Raji (cell line): ENCODE results near the gene CYP4F2.

ENCODE experiments used
- POLR2A ChIP-seq: IDR thresholded peaks from 2 replicates; pipeline ENCODE4 v1.6.1; 2011; ENCODE audit warnings: low read depth, low read length, control low read depth; ENCODE audit not compliant: insufficient read depth

CYP4F2 gene

GRCh38 chr19:15897738-15898276 is at the start of gene CYP4F2:
TSS of gene CYP4F2 (minus strand) at chr19:15898074. CDS start at chr19:15897611, 463 bp downstream.
- TF ChIP-seq POLR2A, result no peak

DNA sequence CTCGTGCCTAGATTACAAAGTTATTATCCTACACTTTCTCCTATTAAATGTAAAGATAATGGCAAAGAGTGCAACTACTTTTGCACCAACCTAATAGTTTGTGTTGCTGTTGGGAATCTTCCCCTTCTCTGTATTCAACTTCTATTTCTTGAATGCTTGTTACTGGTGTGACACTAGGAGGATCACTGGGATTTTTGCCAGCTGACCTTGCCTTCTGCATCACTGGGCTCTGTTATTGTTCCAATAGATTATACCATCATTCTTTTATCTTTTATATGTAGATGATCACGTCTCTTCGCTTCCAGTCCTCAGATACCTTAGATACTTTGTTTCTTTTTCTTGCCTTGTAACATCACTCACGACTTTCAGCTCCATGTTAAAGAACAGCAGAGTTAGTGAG is 47.4 kb upstream of the CYP4F2 start:
- no peak for TF ChIP-seq POLR2A

DNA sequence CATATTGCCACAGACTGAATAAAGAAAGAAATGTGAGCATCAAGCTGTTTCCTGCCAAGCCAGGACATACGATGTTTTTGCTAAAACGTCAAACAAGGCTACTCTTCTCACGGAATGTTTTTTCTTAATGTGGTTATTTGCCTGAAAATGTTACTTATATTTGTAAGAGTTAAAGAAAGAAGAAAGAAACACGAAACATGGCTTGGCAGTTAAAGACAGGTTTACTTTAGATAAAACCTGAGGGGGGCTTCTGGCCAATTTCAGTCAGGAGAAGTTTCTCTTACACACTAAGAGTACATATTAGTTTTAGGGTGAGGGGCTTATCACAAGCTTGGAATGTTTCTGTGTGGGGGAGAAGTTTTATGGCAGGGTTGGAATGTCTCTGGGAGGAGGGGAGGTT is 46.5 kb upstream of the CYP4F2 start:
- TF ChIP-seq POLR2A, result no peak

GRCh38 chr19:15937771-15938170 is 39.9 kb upstream of the CYP4F2 start:
- TF ChIP-seq POLR2A, result no peak

DNA sequence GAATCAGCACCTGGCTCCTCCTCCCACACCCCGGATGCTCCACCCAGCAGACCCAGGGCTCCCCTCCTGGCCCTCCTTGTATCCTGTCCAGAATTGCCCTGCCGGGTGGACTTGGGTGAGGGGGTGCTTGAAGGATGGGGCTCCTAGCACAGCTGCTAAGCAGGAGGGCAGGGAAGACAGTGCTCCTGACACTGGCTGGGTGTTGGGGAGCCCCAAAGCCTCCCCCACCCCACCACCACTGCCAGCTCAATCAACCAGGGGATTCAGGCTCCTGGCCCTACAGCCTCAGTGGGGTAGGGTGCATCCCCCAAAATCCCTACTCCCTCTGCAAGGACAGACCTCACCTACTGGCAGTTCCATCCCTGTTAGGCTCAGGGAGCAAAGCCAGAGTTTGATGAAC is 39.1 kb upstream of the CYP4F2 start:
- TF ChIP-seq POLR2A, result no peak

GRCh38 chr19:15936173-15936572 is 38.3 kb upstream of the CYP4F2 start:
- TF ChIP-seq POLR2A, result no peak

DNA sequence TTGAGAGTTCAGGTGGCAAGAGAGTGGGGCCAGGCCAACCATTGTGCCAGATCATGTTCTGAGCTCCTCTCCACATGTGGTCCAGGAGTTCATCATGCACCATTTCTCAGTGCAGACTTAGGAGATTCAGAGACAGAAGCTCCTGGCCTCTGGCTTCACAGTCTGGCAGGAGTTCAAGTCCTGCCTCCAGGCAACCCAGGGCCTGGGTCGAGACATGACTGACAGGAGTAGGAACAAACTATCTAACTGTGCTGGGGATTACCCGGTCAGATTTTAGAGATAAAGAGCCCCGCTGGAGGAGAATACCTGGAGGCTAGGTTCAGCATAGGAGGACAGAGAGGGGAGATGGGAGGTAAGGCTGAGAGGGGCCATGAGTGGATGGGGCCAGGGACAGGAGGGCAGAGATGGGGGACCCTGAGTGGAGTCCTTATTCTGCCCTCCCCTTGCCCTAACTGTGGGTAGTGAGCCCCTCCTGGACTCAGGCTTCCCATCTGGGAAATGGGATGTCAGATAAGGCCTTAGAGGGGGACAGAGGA is 37.4 kb upstream of the CYP4F2 start:
- no peak for TF ChIP-seq POLR2A

GRCh38 chr19:15934332-15935078 is 36.6 kb upstream of the CYP4F2 start, which contains the start of gene CYP4F11:
TSS of gene CYP4F11 (minus strand) at chr19:15934529. CDS start at chr19:15934408, 121 bp downstream.
- no peak for TF ChIP-seq POLR2A

- no peak for TF ChIP-seq POLR2A
Observed at GRCh38 chr19:15928321-15928720, 30.4 kb upstream of the CYP4F2 start.

- no peak for TF ChIP-seq POLR2A
Observed at GRCh38 chr19:15926484-15926883, 28.6 kb upstream of the CYP4F2 start.

GRCh38 chr19:15923702-15924101 is 25.8 kb upstream of the CYP4F2 start:
- no peak for TF ChIP-seq POLR2A

DNA sequence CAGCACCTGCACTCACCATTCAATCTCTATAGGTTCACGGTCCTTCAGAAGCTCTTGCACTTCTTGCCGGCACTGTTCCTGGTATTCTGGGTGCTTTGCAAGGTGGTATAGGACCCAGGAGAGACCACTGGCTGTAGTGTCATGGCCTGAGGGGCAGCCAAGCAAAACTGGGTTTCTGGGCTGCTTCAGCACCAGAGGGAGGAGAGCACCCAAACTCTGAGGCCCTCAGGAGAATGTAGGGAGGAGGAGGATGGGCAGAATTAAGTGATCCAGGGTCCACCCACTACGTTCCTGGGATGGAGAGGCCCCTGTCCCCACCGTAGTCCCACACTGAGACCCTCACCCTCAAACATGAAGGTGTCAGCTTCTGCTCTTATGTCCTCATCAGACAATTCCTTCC is 24.1 kb upstream of the CYP4F2 start:
- no peak for TF ChIP-seq POLR2A

DNA sequence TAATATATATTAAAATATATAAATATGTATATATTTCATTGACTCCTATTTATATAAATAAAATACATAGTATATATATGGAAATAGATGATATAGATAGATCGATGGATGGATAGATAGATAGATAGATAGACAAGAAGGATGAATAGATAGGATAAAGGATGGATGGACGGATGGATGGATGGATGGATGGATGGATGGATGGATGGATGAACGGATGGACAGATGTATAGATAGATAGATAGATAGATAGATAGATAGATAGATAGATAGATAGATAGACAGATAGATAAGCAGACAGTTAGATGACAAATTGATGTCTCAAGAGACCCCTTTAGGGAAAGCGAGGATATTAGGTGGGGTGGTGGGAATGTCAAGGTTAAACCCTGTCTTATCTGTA is 21.4 kb upstream of the CYP4F2 start:
- no peak for TF ChIP-seq POLR2A

GRCh38 chr19:15915109-15915508 is 17.2 kb upstream of the CYP4F2 start:
- TF ChIP-seq POLR2A, result no peak

GRCh38 chr19:15913830-15914229 is 16.0 kb upstream of the CYP4F2 start:
- TF ChIP-seq POLR2A, result no peak

- TF ChIP-seq POLR2A, result no peak
Observed at GRCh38 chr19:15913384-15913783, 15.5 kb upstream of the CYP4F2 start.

DNA sequence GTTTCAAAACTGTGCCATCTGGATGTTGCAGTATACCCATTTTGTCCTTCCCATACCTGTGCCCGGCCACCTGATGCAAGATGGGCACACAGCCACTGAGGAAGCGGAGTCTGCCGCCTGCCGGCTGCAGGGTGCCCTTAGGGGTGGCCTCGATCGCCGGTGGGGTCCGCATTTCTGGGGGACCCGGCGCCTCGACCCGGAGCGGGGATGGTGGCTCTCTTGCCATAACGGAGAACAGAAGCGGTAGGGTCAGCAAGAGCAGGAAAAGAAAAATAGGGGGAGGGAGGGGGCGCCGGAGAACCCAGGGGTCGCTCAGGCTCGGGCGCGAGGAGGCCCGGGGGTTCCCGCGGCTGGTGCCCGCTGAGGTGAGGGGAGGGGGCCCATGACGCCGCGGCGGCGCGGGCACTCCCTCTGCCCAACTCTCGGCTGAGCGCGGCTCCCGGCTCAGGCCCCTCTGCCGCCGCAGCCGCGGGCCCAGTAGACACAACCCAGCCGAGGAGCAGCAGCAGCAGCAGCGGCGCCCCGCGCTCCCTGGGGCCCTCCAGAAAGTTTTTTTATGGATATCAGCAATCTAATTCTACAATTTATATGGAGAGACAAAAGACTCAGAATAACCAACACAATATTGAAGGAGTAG is 13.8 kb upstream of the CYP4F2 start:
- no peak for TF ChIP-seq POLR2A

- TF ChIP-seq POLR2A, result no peak
Observed at GRCh38 chr19:15905026-15905425, 7.2 kb upstream of the CYP4F2 start.
